GM10266 (cell line): ENCODE data around the gene EPHX1.

Source experiments
- DNase-seq: peaks from one replicate; pipeline ENCODE4 v3.0.0; 2012; ENCODE audit errors: extremely low spot score
- TF ChIP-seq, protein P1 (sequence below): IDR thresholded peaks from 2 replicates; pipeline ENCODE4 v1.5.1; 2012; ENCODE audit warnings: mild to moderate bottlenecking, low read depth; ENCODE audit not compliant: control insufficient read depth, insufficient read depth; ENCODE audit errors: missing control alignments

Gene EPHX1

DNA sequence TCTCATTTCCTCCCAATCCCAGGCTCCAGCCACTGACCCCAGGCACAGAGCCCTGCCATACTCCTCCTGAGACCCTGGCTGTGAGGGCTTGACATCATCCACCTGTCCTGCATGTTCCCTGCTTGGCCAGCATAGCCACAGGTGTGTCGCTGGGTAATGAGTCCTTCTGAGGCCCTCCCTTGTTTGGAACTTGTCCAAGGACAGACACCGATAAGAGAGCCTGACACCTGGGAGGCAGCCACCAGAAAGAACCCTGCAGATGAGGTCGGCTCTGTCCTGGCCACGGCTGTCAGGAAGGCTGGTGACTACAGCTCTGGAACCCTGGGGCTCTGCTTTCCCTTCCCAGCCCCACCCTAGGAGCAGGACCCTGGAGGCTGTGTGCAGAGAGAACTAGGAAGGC is 37.7 kb downstream of the EPHX1 start:
- DNase-seq, result no peak
- TF ChIP-seq, protein P1, sequence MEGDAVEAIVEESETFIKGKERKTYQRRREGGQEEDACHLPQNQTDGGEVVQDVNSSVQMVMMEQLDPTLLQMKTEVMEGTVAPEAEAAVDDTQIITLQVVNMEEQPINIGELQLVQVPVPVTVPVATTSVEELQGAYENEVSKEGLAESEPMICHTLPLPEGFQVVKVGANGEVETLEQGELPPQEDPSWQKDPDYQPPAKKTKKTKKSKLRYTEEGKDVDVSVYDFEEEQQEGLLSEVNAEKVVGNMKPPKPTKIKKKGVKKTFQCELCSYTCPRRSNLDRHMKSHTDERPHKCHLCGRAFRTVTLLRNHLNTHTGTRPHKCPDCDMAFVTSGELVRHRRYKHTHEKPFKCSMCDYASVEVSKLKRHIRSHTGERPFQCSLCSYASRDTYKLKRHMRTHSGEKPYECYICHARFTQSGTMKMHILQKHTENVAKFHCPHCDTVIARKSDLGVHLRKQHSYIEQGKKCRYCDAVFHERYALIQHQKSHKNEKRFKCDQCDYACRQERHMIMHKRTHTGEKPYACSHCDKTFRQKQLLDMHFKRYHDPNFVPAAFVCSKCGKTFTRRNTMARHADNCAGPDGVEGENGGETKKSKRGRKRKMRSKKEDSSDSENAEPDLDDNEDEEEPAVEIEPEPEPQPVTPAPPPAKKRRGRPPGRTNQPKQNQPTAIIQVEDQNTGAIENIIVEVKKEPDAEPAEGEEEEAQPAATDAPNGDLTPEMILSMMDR, result no peak

- TF ChIP-seq, protein P1, result no peak
- peak; percentile 41 for DNase-seq
These were observed 38.4 kb downstream of the EPHX1 start for GRCh38 chr1:225848030-225848955.

GRCh38 chr1:225849925-225850324 is 40.0 kb downstream of the EPHX1 start:
- TF ChIP-seq, protein P1, result no peak
- no peak for DNase-seq

DNA sequence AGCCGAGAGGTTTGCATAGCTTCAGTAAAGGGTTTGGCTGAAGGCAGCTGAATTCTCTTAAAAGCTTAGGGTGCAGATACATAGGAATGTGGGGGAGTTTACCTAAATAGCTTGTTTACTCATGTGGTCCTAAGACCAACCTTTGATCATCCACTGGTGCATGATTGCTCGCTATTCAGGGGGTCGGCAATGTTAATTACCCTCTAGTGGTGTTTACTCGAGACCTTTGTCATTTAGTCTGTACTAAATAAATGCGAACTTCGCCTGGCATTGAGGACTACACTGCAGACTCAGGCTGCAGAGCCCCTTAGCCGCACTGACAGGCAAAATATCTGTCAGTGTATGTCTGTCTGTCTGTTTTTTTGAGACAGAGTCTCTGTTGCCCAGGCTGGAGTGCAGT is 40.4 kb downstream of the EPHX1 start:
- TF ChIP-seq, protein P1, result no peak
- DNase-seq, result no peak

GRCh38 chr1:225851805-225852204 is 41.9 kb downstream of the EPHX1 start:
- DNase-seq, result peak; percentile 68
- TF ChIP-seq, protein P1, result no peak

GRCh38 chr1:225852413-225853124 is 42.6 kb downstream of the EPHX1 start:
- no peak for DNase-seq
- TF ChIP-seq, protein P1, result no peak

DNA sequence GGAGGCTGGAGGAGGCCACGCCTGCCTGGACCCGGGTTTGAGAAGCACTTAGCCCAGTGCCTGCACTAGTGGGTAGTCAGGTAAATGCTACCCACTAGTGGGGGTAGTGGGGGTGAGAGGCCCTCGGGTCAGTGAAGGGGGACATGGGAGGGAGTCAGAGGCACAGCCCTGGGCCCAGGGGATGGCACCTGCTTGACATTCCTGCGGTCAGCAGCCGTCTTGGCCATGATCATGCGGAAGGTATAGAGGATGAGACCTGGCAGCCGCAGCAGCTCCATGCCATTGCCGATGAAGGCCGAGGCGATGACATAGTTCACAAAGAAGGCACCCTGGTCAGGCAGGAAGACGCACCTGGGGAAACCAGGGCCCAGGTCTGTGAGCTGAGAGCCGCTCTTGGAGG is 43.5 kb downstream of the EPHX1 start:
- TF ChIP-seq, protein P1, result no peak
- DNase-seq, result no peak
